CD14-positive monocyte (primary cell): Measurements from ENCODE around the gene RIGI. TPM values are rescaled to one million over a fixed set of nuclear protein-coding genes. Genes with fewer than 3 reads are reported as not detected.

Experiments used
- DNase-seq, 3 donors: peaks; one replicate each; pipeline ENCODE4 v3.0.0-alpha.2; 2011 to 2022
- H2AFZ ChIP-seq: 2 replicates; pipeline ENCODE4 v1.6.0; 2012; ENCODE audit warnings: mild to moderate bottlenecking, low read depth, low read length, inconsistent platforms; ENCODE audit not compliant: insufficient read depth, poor library complexity, severe bottlenecking
- H3K27ac ChIP-seq, 2 donors: 1 replicate in 1 of 2; 2 replicates in 1 of 2; pipeline ENCODE4 v1.5.1; 2012 to 2013; ENCODE audit warnings: low read length in 2 of 2, control low read depth in 1 of 2, inconsistent platforms in 1 of 2, low read depth in 1 of 2, mild to moderate bottlenecking in 1 of 2
- H3K27me3 ChIP-seq, 2 donors: one replicate each; pipeline versions ENCODE4 v1.6.0 to v1.6.1; 2011 to 2013; ENCODE audit warnings: low read length in 2 of 2; ENCODE audit not compliant: control insufficient read depth in 2 of 2, insufficient read depth in 2 of 2
- H3K36me3 ChIP-seq, 2 donors: replicated peaks in 1 of 2; 1 replicate in 1 of 2; 2 replicates in 1 of 2; pipeline versions ENCODE4 v1.5.1 to v1.6.1; 2012 to 2013; ENCODE audit warnings: low read length in 2 of 2, control low read depth in 1 of 2, inconsistent platforms in 1 of 2, mild to moderate bottlenecking in 1 of 2; ENCODE audit not compliant: insufficient read depth in 2 of 2, control insufficient read depth in 1 of 2
- H3K4me1 ChIP-seq, 2 donors: 1 replicate in 1 of 2; 2 replicates in 1 of 2; pipeline versions ENCODE4 v1.5.1 to v1.6.1; 2012 to 2013; ENCODE audit warnings: low read length in 2 of 2, control low read depth in 1 of 2, inconsistent platforms in 1 of 2, mild to moderate bottlenecking in 1 of 2, moderate library complexity in 1 of 2; ENCODE audit not compliant: insufficient read depth in 2 of 2, control insufficient read depth in 1 of 2
- H3K4me2 ChIP-seq: replicated peaks from 2 replicates; pipeline ENCODE3; 2012; ENCODE audit warnings: low read length, moderate library complexity, mild to moderate bottlenecking; ENCODE audit not compliant: poor library complexity, severe bottlenecking; ENCODE audit errors: extremely low read depth
- H3K4me3 ChIP-seq, 3 experiments: fragments of 200-600 bp in 1 of 3; sonication (generic) in 1 of 3; replicated peaks in 1 of 3; 1 replicate in 2 of 3; 2 replicates in 1 of 3; pipeline ENCODE4 v1.5.1; 2011 to 2013; ENCODE audit warnings: low read length in 3 of 3, mild to moderate bottlenecking in 3 of 3, control low read depth in 2 of 3, low read depth in 2 of 3, inconsistent platforms in 1 of 3, moderate library complexity in 1 of 3
- H3K79me2 ChIP-seq: 2 replicates; pipeline ENCODE4 v1.6.0; 2012; ENCODE audit warnings: mild to moderate bottlenecking, control low read depth, inconsistent platforms, low read length, moderate library complexity; ENCODE audit not compliant: insufficient read depth
- H3K9ac ChIP-seq: 2 replicates; pipeline ENCODE4 v1.6.0; 2017; ENCODE audit warnings: low read length, mild to moderate bottlenecking; ENCODE audit not compliant: insufficient read depth, poor library complexity, severe bottlenecking
- H3K9me3 ChIP-seq, 2 donors: replicated peaks in 1 of 2; 1 replicate in 1 of 2; 2 replicates in 1 of 2; pipeline versions ENCODE4 v1.5.1 to v1.6.1; 2012 to 2013; ENCODE audit warnings: low read length in 2 of 2, control low read depth in 1 of 2; ENCODE audit not compliant: control insufficient read depth in 1 of 2, insufficient read depth in 1 of 2
- H4K20me1 ChIP-seq: 2 replicates; pipeline ENCODE4 v1.6.0; 2012; ENCODE audit warnings: mild to moderate bottlenecking, low read length, control low read depth, moderate library complexity; ENCODE audit not compliant: insufficient read depth
- H3K27ac Mint-ChIP-seq, 7 donors: one replicate each; pipeline ENCODE4 v1.8.0; 2020; ENCODE audit warnings: mild to moderate bottlenecking in 7 of 7, mixed read lengths in 7 of 7, moderate library complexity in 6 of 7, inconsistent platforms in 2 of 7
- H3K27me3 Mint-ChIP-seq, 3 donors: one replicate each; pipeline ENCODE4 v1.8.0; 2021 to 2022; ENCODE audit warnings: low read depth in 3 of 3, mild to moderate bottlenecking in 3 of 3, mixed read lengths in 3 of 3, moderate library complexity in 3 of 3, inconsistent platforms in 1 of 3
- H3K36me3 Mint-ChIP-seq, 2 donors: one replicate each; pipeline ENCODE4 v1.8.0; 2020; ENCODE audit warnings: mixed read lengths in 2 of 2, inconsistent platforms in 1 of 2, mild to moderate bottlenecking in 1 of 2
- H3K4me1 Mint-ChIP-seq: one replicate; pipeline ENCODE4 v1.8.0; 2020; ENCODE audit warnings: mild to moderate bottlenecking, mixed read lengths
- H3K4me3 Mint-ChIP-seq, 2 donors: one replicate each; pipeline ENCODE4 v1.8.0; 2020; ENCODE audit warnings: mild to moderate bottlenecking in 2 of 2, mixed read lengths in 2 of 2, moderate library complexity in 1 of 2
- H3K9me3 Mint-ChIP-seq, 7 donors: one replicate each; pipeline ENCODE4 v1.8.0; 2020 to 2022; ENCODE audit warnings: mixed read lengths in 7 of 7, mild to moderate bottlenecking in 6 of 7, moderate library complexity in 6 of 7, inconsistent platforms in 2 of 7
- CTCF ChIP-seq: fragments of 200-600 bp; IDR thresholded peaks from one replicate; pipeline ENCODE4 v1.8.0; 2022; ENCODE audit warnings: antibody characterized with exemption, mild to moderate bottlenecking
- WGBS: methylation state at CpG from one replicate; pipeline ENCODE4 v1.1.5; 2013; ENCODE audit warnings: missing lambda C conversion rate; ENCODE audit not compliant: insufficient coverage; 5-methylcytosine and 5-hydroxymethylcytosine counted together
- intact Hi-C, 2 donors: fragments of 100-400 bp; cut with micrococcal nuclease; formaldehyde crosslinking; loops; one replicate each; pipeline versions ENCODE4 v1.15.0 to v1.15.1; 2023
- polyA plus RNA-seq, 3 donors: library from polyadenylated mRNA; depleted of rRNA in 1 of 3; unstranded in 2 of 3; stranded (reverse) in 1 of 3; fragments of 300-500 nt in 2 of 3; fragments of >200 nt in 1 of 3; fragmentation: Illumina TruSeq in 2 of 3; gene quantifications; 1 replicate in 2 of 3; 2 replicates in 1 of 3; pipeline ENCODE4 v1.2.3, GENCODE V29; 2012 to 2021

Gene RIGI
- polyA plus RNA-seq, 3 donors = 7.6 to 14.3 (median 8.9) TPM

GRCh38 chr9:32483343-32483742, 42.7 kb downstream of the RIGI start:
- Mint-ChIP-seq H3K36me3 (peaks cover 84 to 92% of the 10 kb centered on the region in 2 donors), H3K4me1 (peaks cover 7% of the 10 kb centered on the region), H3K9me3 (peaks cover 0 to 3% (median 0%) of the 10 kb centered on the region in 7 donors), H3K27me3 (peaks cover 0 to 2% (median 0%) of the 10 kb centered on the region in 3 donors), H3K4me3 (no peak overlapping the region), H3K27ac (peak overlapping the region in 3 of 7 donors; percentile 11 to 44 (median 36))
- Histone ChIP-seq H3K4me3 (no peak overlapping the region), H3K4me2 (no peak overlapping the region), H3K4me1 (no peaks in the 10 kb centered on the region), H3K9ac (no peak overlapping the region), H3K27ac (no peak overlapping the region), H3K79me2 (no peaks in the 10 kb centered on the region), H3K27me3 (no peaks in the 10 kb centered on the region), H4K20me1 (no peaks in the 10 kb centered on the region), H3K9me3 (no peaks in the 10 kb centered on the region), H2AFZ (no peak overlapping the region), H3K36me3 (peaks cover 77 to 100% of the 10 kb centered on the region in 2 donors)
- intact Hi-C loops = no loop called here
- TF ChIP-seq CTCF = no peak
- DNase-seq = no peak
- WGBS = no CpG with 5 or more reads among the region's 4 CpGs

Other genes with a start within 250 kb of the RIGI start
- gene ACO1, start 141.6 kb downstream of the RIGI start, polyA plus RNA-seq = 10 to 100 TPM in 2 of 3 donors, 1 to 10 TPM in 1; 2.9 to 12.5 (median 10.5) TPM
- gene SMIM27, start 26.1 kb upstream of the RIGI start, polyA plus RNA-seq = 10 to 100 TPM in 2 of 3 donors, 1 to 10 TPM in 1; 3.4 to 29.5 (median 27.9) TPM
- gene TOPORS, start 26.4 kb upstream of the RIGI start, polyA plus RNA-seq = 10 to 100 TPM in 1 of 3 donors, 1 to 10 TPM in 2; 5.9 to 12.9 (median 9.2) TPM
- 10 to 100 TPM; 16.2 to 88.2 (median 77.6) TPM for gene NDUFB6, start 47.0 kb upstream of the RIGI start, polyA plus RNA-seq
- gene TAF1L, start 109.5 kb upstream of the RIGI start, polyA plus RNA-seq = under 1 TPM in 1 of 3 donors, not detected in 2; 0.01 TPM